CD14-positive monocyte (primary cell): ENCODE results near the gene YBX3. TPM values are rescaled to one million over a fixed set of nuclear protein-coding genes. Genes with fewer than 3 reads are reported as not detected.

ENCODE experiments used
- DNase-seq, 3 donors: peaks; one replicate each; pipeline ENCODE4 v3.0.0-alpha.2; 2011 to 2022
- H2AFZ ChIP-seq: 2 replicates; pipeline ENCODE4 v1.6.0; 2012; ENCODE audit warnings: mild to moderate bottlenecking, low read depth, low read length, inconsistent platforms; ENCODE audit not compliant: insufficient read depth, poor library complexity, severe bottlenecking
- H3K27ac ChIP-seq, 2 donors: 1 replicate in 1 of 2; 2 replicates in 1 of 2; pipeline ENCODE4 v1.5.1; 2012 to 2013; ENCODE audit warnings: low read length in 2 of 2, control low read depth in 1 of 2, inconsistent platforms in 1 of 2, low read depth in 1 of 2, mild to moderate bottlenecking in 1 of 2
- H3K27me3 ChIP-seq, 2 donors: one replicate each; pipeline versions ENCODE4 v1.6.0 to v1.6.1; 2011 to 2013; ENCODE audit warnings: low read length in 2 of 2; ENCODE audit not compliant: control insufficient read depth in 2 of 2, insufficient read depth in 2 of 2
- H3K36me3 ChIP-seq, 2 donors: replicated peaks in 1 of 2; 1 replicate in 1 of 2; 2 replicates in 1 of 2; pipeline versions ENCODE4 v1.5.1 to v1.6.1; 2012 to 2013; ENCODE audit warnings: low read length in 2 of 2, control low read depth in 1 of 2, inconsistent platforms in 1 of 2, mild to moderate bottlenecking in 1 of 2; ENCODE audit not compliant: insufficient read depth in 2 of 2, control insufficient read depth in 1 of 2
- H3K4me1 ChIP-seq, 2 donors: 1 replicate in 1 of 2; 2 replicates in 1 of 2; pipeline versions ENCODE4 v1.5.1 to v1.6.1; 2012 to 2013; ENCODE audit warnings: low read length in 2 of 2, control low read depth in 1 of 2, inconsistent platforms in 1 of 2, mild to moderate bottlenecking in 1 of 2, moderate library complexity in 1 of 2; ENCODE audit not compliant: insufficient read depth in 2 of 2, control insufficient read depth in 1 of 2
- H3K4me2 ChIP-seq: replicated peaks from 2 replicates; pipeline ENCODE3; 2012; ENCODE audit warnings: low read length, moderate library complexity, mild to moderate bottlenecking; ENCODE audit not compliant: poor library complexity, severe bottlenecking; ENCODE audit errors: extremely low read depth
- H3K4me3 ChIP-seq, 3 experiments: fragments of 200-600 bp in 1 of 3; sonication (generic) in 1 of 3; replicated peaks in 1 of 3; 1 replicate in 2 of 3; 2 replicates in 1 of 3; pipeline ENCODE4 v1.5.1; 2011 to 2013; ENCODE audit warnings: low read length in 3 of 3, mild to moderate bottlenecking in 3 of 3, control low read depth in 2 of 3, low read depth in 2 of 3, inconsistent platforms in 1 of 3, moderate library complexity in 1 of 3
- H3K79me2 ChIP-seq: 2 replicates; pipeline ENCODE4 v1.6.0; 2012; ENCODE audit warnings: mild to moderate bottlenecking, control low read depth, inconsistent platforms, low read length, moderate library complexity; ENCODE audit not compliant: insufficient read depth
- H3K9ac ChIP-seq: 2 replicates; pipeline ENCODE4 v1.6.0; 2017; ENCODE audit warnings: low read length, mild to moderate bottlenecking; ENCODE audit not compliant: insufficient read depth, poor library complexity, severe bottlenecking
- H3K9me3 ChIP-seq, 2 donors: replicated peaks in 1 of 2; 1 replicate in 1 of 2; 2 replicates in 1 of 2; pipeline versions ENCODE4 v1.5.1 to v1.6.1; 2012 to 2013; ENCODE audit warnings: low read length in 2 of 2, control low read depth in 1 of 2; ENCODE audit not compliant: control insufficient read depth in 1 of 2, insufficient read depth in 1 of 2
- H4K20me1 ChIP-seq: 2 replicates; pipeline ENCODE4 v1.6.0; 2012; ENCODE audit warnings: mild to moderate bottlenecking, low read length, control low read depth, moderate library complexity; ENCODE audit not compliant: insufficient read depth
- H3K27ac Mint-ChIP-seq, 7 donors: one replicate each; pipeline ENCODE4 v1.8.0; 2020; ENCODE audit warnings: mild to moderate bottlenecking in 7 of 7, mixed read lengths in 7 of 7, moderate library complexity in 6 of 7, inconsistent platforms in 2 of 7
- H3K27me3 Mint-ChIP-seq, 3 donors: one replicate each; pipeline ENCODE4 v1.8.0; 2021 to 2022; ENCODE audit warnings: low read depth in 3 of 3, mild to moderate bottlenecking in 3 of 3, mixed read lengths in 3 of 3, moderate library complexity in 3 of 3, inconsistent platforms in 1 of 3
- H3K36me3 Mint-ChIP-seq, 2 donors: one replicate each; pipeline ENCODE4 v1.8.0; 2020; ENCODE audit warnings: mixed read lengths in 2 of 2, inconsistent platforms in 1 of 2, mild to moderate bottlenecking in 1 of 2
- H3K4me1 Mint-ChIP-seq: one replicate; pipeline ENCODE4 v1.8.0; 2020; ENCODE audit warnings: mild to moderate bottlenecking, mixed read lengths
- H3K4me3 Mint-ChIP-seq, 2 donors: one replicate each; pipeline ENCODE4 v1.8.0; 2020; ENCODE audit warnings: mild to moderate bottlenecking in 2 of 2, mixed read lengths in 2 of 2, moderate library complexity in 1 of 2
- H3K9me3 Mint-ChIP-seq, 7 donors: one replicate each; pipeline ENCODE4 v1.8.0; 2020 to 2022; ENCODE audit warnings: mixed read lengths in 7 of 7, mild to moderate bottlenecking in 6 of 7, moderate library complexity in 6 of 7, inconsistent platforms in 2 of 7
- WGBS: methylation state at CpG from one replicate; pipeline ENCODE4 v1.1.5; 2013; ENCODE audit warnings: missing lambda C conversion rate; ENCODE audit not compliant: insufficient coverage; 5-methylcytosine and 5-hydroxymethylcytosine counted together
- intact Hi-C, 2 donors: fragments of 100-400 bp; cut with micrococcal nuclease; formaldehyde crosslinking; loops; one replicate each; pipeline versions ENCODE4 v1.15.0 to v1.15.1; 2023
- polyA plus RNA-seq, 3 donors: library from polyadenylated mRNA; depleted of rRNA in 1 of 3; unstranded in 2 of 3; stranded (reverse) in 1 of 3; fragments of 300-500 nt in 2 of 3; fragments of >200 nt in 1 of 3; fragmentation: Illumina TruSeq in 2 of 3; gene quantifications; 1 replicate in 2 of 3; 2 replicates in 1 of 3; pipeline ENCODE4 v1.2.3, GENCODE V29; 2012 to 2021
- TF ChIP-seq, protein P1 (sequence below): fragments of 200-600 bp; IDR thresholded peaks from one replicate; pipeline ENCODE4 v1.8.0; 2022; ENCODE audit warnings: antibody characterized with exemption, mild to moderate bottlenecking

Gene YBX3
- polyA plus RNA-seq, 3 donors, result 104 to 203 (median 131) TPM

DNA sequence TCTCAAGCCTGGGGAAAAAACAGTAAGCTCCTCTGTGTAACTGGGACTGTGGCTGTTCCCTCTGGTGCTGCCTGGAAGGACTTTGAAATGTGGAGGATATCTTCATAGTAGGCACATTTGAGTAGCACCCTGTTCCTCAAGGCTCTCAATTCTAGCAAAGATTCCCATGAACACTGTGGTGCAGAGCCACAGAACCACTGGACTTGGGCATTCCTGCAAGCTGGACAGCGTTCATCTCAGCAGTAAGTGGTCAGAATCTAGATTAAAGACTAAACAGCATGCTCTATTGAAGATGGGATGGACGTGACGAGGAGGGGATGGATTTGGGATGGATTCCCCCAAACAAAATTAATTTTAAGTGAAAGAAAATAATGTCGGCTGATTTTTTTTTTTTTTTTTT, 9.4 kb upstream of the YBX3 start:
- Histone ChIP-seq H3K79me2 (no peaks in the 10 kb centered on the region), H3K9me3 (no peaks in the 10 kb centered on the region), H3K36me3 (no peaks in the 10 kb centered on the region), H3K4me1 (no peaks in the 10 kb centered on the region), H3K4me3 (no peak overlapping the region), H3K4me2 (no peak overlapping the region), H3K27me3 (peaks cover 0 to 2% of the 10 kb centered on the region in 2 donors), H3K9ac (no peak overlapping the region), H3K27ac (no peak overlapping the region), H4K20me1 (no peaks in the 10 kb centered on the region), H2AFZ (no peak overlapping the region)
- Mint-ChIP-seq H3K4me3 (no peak overlapping the region), H3K27me3 (peaks cover 0 to 5% (median 2%) of the 10 kb centered on the region in 3 donors), H3K4me1 (no peaks in the 10 kb centered on the region), H3K9me3 (peaks cover 0 to 2% (median 0%) of the 10 kb centered on the region in 7 donors), H3K27ac (no peak overlapping the region), H3K36me3 (no peaks in the 10 kb centered on the region)
- no CpG with 5 or more reads among the region's 4 CpGs for WGBS
- TF ChIP-seq, protein P1, sequence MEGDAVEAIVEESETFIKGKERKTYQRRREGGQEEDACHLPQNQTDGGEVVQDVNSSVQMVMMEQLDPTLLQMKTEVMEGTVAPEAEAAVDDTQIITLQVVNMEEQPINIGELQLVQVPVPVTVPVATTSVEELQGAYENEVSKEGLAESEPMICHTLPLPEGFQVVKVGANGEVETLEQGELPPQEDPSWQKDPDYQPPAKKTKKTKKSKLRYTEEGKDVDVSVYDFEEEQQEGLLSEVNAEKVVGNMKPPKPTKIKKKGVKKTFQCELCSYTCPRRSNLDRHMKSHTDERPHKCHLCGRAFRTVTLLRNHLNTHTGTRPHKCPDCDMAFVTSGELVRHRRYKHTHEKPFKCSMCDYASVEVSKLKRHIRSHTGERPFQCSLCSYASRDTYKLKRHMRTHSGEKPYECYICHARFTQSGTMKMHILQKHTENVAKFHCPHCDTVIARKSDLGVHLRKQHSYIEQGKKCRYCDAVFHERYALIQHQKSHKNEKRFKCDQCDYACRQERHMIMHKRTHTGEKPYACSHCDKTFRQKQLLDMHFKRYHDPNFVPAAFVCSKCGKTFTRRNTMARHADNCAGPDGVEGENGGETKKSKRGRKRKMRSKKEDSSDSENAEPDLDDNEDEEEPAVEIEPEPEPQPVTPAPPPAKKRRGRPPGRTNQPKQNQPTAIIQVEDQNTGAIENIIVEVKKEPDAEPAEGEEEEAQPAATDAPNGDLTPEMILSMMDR, result no peak
- DNase-seq, result no peak
- intact Hi-C loops, result no loop called here

DNA sequence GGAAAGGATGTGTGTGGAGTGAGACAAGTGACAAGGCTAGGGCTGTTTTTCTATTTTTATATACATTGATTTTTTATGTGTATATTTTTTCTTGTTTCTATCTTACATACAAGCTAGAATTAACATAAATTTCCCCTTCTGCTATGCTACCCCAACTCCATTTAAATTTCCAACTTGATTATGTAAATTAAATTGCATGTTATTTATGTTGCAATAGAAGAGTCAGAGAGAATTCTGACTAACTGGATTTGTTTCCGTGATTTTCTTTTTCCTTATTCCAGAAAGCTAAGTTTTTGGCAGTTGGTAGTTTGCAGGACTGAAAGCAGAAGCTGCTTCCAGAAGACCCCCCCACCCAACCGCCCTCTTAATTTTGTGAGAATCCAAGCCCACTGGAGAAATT, 8.9 kb upstream of the YBX3 start:
- no peak for DNase-seq
- Histone ChIP-seq H3K4me3 (no peak overlapping the region), H3K27ac (no peak overlapping the region), H4K20me1 (no peaks in the 10 kb centered on the region), H3K4me1 (no peaks in the 10 kb centered on the region), H3K27me3 (peaks cover 0 to 2% of the 10 kb centered on the region in 2 donors), H3K4me2 (no peak overlapping the region), H3K36me3 (no peaks in the 10 kb centered on the region), H3K79me2 (no peaks in the 10 kb centered on the region), H3K9me3 (no peaks in the 10 kb centered on the region), H3K9ac (no peak overlapping the region), H2AFZ (no peak overlapping the region)
- Mint-ChIP-seq H3K27ac (no peak overlapping the region), H3K9me3 (peaks cover 0 to 2% (median 0%) of the 10 kb centered on the region in 7 donors), H3K27me3 (peaks cover 0 to 3% (median 2%) of the 10 kb centered on the region in 3 donors), H3K4me3 (no peak overlapping the region), H3K4me1 (no peaks in the 10 kb centered on the region), H3K36me3 (no peaks in the 10 kb centered on the region)
- intact Hi-C loops, result no loop called here
- TF ChIP-seq, protein P1, result no peak
- no CpG with 5 or more reads among the region's 2 CpGs for WGBS
